ENCODE measurements around the gene AFM. TPM values are rescaled to one million over a fixed set of nuclear protein-coding genes. Genes with fewer than 3 reads are reported as not detected.

AFM gene
- total and polyA plus RNA-seq, 2 donors, result 0.02 TPM; not detected in 1

- H3K27ac ChIP-seq (ENCODE audit: low read depth in 1 of 2, low read length in 1 of 2), result no peak overlapping the region
- H3K9me3 ChIP-seq (ENCODE audit: control insufficient read depth in 2 of 2, insufficient read depth in 1 of 2, low read length in 1 of 2), result no peaks in the 10 kb centered on the region
- H3K4me3 ChIP-seq (ENCODE audit: low read length in 2 of 2), result no peak overlapping the region
- H3K36me3 ChIP-seq (ENCODE audit: control insufficient read depth in 2 of 2, insufficient read depth in 2 of 2, low read length in 1 of 2), result no peaks in the 10 kb centered on the region
- WGBS, result 93% methylated on average over 5 of the region's 5 CpGs
- H3K4me1 ChIP-seq (ENCODE audit: control insufficient read depth in 2 of 2, insufficient read depth in 2 of 2, low read length in 2 of 2), result no peaks in the 10 kb centered on the region
- DNase-seq (ENCODE audit: low read depth in 6 of 9, low spot score in 9 of 9), result no peak
- no peaks in the 10 kb centered on the region for H3K27me3 ChIP-seq (ENCODE audit: control insufficient read depth in 2 of 2, insufficient read depth in 1 of 2, low read length in 1 of 2)
Measured at GRCh38 chr4:73456177-73457022, 25.1 kb upstream of the AFM start.

DNA sequence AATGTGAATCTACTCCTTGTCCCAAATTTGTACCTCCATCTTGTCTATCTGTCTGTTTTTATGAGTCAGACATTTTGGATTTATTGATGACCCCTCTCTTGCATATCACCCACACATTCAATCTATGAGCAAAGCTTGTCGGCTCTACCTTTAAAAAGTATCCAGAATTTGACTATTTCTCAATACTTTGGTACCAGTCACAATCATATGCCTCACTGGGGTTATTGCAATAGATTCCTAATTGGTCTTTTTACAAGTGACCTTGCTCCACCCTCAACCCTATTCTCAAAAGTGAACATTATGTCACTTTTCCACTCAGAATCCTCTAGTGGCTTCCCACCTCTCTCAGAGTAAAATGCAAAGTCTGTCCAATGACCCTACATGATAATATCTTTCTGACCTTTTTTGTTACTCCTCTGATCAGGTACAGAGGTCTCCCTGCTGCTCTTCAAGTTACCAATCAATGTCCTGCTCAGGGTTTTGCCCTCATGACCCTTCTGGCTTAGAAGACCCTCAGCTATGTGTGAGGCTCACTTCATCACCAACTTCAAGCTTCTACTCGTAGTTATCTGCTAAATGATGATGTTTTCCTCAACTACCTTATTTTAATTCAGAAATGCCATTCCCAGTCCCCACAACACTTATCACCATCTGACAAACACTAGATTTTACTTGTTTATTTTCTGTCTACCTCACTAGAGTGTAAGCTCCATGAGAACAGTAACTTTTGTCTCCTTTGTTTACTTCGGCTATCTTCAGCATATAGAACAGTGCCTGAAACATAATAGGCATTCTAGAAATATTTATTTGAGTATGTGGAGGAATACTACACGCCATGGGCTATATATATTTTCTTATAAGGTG lies 23.1 kb upstream of the AFM start:
- no peak overlapping the region for H3K4me3 ChIP-seq (ENCODE audit: low read length in 2 of 2)
- no peaks in the 10 kb centered on the region for H3K9me3 ChIP-seq (ENCODE audit: control insufficient read depth in 2 of 2, insufficient read depth in 1 of 2, low read length in 1 of 2)
- no peaks in the 10 kb centered on the region for H3K36me3 ChIP-seq (ENCODE audit: control insufficient read depth in 2 of 2, insufficient read depth in 2 of 2, low read length in 1 of 2)
- no peaks in the 10 kb centered on the region for H3K4me1 ChIP-seq (ENCODE audit: control insufficient read depth in 2 of 2, insufficient read depth in 2 of 2, low read length in 2 of 2)
- no peak overlapping the region for H3K27ac ChIP-seq (ENCODE audit: low read depth in 1 of 2, low read length in 1 of 2)
- WGBS, result 97% methylated on average over 4 of the region's 4 CpGs
- DNase-seq (ENCODE audit: low read depth in 6 of 9, low spot score in 9 of 9), result no peak
- H3K27me3 ChIP-seq (ENCODE audit: control insufficient read depth in 2 of 2, insufficient read depth in 1 of 2, low read length in 1 of 2), result no peaks in the 10 kb centered on the region

DNA sequence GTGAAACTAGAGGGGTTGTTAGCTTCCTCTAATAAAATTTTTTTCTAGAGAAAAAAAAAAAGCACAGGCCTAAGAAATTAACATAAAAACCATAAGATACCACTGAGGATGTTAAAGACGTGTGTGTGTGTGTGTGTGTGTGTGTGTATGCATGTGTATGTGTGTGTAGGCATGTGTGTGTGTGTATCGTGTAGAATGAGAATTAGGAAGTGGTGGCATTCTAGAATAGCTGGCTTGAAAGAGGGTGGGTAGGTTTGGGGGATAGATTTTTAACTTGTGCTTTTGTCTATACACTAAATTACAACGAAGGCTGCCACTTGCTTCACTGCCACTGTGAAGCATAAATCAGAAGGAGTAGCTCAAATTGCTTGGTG lies 22.5 kb upstream of the AFM start:
- Histone ChIP-seq H3K4me3 (ENCODE audit: low read length in 2 of 2) (no peak overlapping the region), H3K36me3 (ENCODE audit: control insufficient read depth in 2 of 2, insufficient read depth in 2 of 2, low read length in 1 of 2) (no peaks in the 10 kb centered on the region), H3K27ac (ENCODE audit: low read depth in 1 of 2, low read length in 1 of 2) (no peak overlapping the region), H3K9me3 (ENCODE audit: control insufficient read depth in 2 of 2, insufficient read depth in 1 of 2, low read length in 1 of 2) (no peaks in the 10 kb centered on the region), H3K27me3 (ENCODE audit: control insufficient read depth in 2 of 2, insufficient read depth in 1 of 2, low read length in 1 of 2) (no peaks in the 10 kb centered on the region), H3K4me1 (ENCODE audit: control insufficient read depth in 2 of 2, insufficient read depth in 2 of 2, low read length in 2 of 2) (no peaks in the 10 kb centered on the region)
- 81% methylated on average over 3 of the region's 3 CpGs for WGBS
- no peak for DNase-seq (ENCODE audit: low read depth in 6 of 9, low spot score in 9 of 9)

- H3K27ac ChIP-seq (ENCODE audit: low read depth in 1 of 2, low read length in 1 of 2), result no peak overlapping the region
- no peak overlapping the region for H3K4me3 ChIP-seq (ENCODE audit: low read length in 2 of 2)
- WGBS, result 88% methylated on average over 4 of the region's 4 CpGs
- H3K36me3 ChIP-seq (ENCODE audit: control insufficient read depth in 2 of 2, insufficient read depth in 2 of 2, low read length in 1 of 2), result no peaks in the 10 kb centered on the region
- H3K9me3 ChIP-seq (ENCODE audit: control insufficient read depth in 2 of 2, insufficient read depth in 1 of 2, low read length in 1 of 2), result no peaks in the 10 kb centered on the region
- no peaks in the 10 kb centered on the region for H3K27me3 ChIP-seq (ENCODE audit: control insufficient read depth in 2 of 2, insufficient read depth in 1 of 2, low read length in 1 of 2)
- no peaks in the 10 kb centered on the region for H3K4me1 ChIP-seq (ENCODE audit: control insufficient read depth in 2 of 2, insufficient read depth in 2 of 2, low read length in 2 of 2)
- DNase-seq (ENCODE audit: low read depth in 6 of 9, low spot score in 9 of 9), result no peak
Measured at GRCh38 chr4:73460913-73461522, 20.5 kb upstream of the AFM start.

- WGBS, result 97% methylated on average over 3 of the region's 3 CpGs
- Histone ChIP-seq H3K4me1 (ENCODE audit: control insufficient read depth in 2 of 2, insufficient read depth in 2 of 2, low read length in 2 of 2) (no peaks in the 10 kb centered on the region), H3K36me3 (ENCODE audit: control insufficient read depth in 2 of 2, insufficient read depth in 2 of 2, low read length in 1 of 2) (no peaks in the 10 kb centered on the region), H3K9me3 (ENCODE audit: control insufficient read depth in 2 of 2, insufficient read depth in 1 of 2, low read length in 1 of 2) (no peaks in the 10 kb centered on the region), H3K27ac (ENCODE audit: low read depth in 1 of 2, low read length in 1 of 2) (no peak overlapping the region), H3K27me3 (ENCODE audit: control insufficient read depth in 2 of 2, insufficient read depth in 1 of 2, low read length in 1 of 2) (no peaks in the 10 kb centered on the region), H3K4me3 (ENCODE audit: low read length in 2 of 2) (no peak overlapping the region)
- no peak for DNase-seq (ENCODE audit: low read depth in 6 of 9, low spot score in 9 of 9)
Measured at GRCh38 chr4:73468170-73468569, 13.4 kb upstream of the AFM start.

GRCh38 chr4:73470728-73471127 lies 10.8 kb upstream of the AFM start:
- H3K36me3 ChIP-seq (ENCODE audit: control insufficient read depth in 2 of 2, insufficient read depth in 2 of 2, low read length in 1 of 2), result no peaks in the 10 kb centered on the region

DNA sequence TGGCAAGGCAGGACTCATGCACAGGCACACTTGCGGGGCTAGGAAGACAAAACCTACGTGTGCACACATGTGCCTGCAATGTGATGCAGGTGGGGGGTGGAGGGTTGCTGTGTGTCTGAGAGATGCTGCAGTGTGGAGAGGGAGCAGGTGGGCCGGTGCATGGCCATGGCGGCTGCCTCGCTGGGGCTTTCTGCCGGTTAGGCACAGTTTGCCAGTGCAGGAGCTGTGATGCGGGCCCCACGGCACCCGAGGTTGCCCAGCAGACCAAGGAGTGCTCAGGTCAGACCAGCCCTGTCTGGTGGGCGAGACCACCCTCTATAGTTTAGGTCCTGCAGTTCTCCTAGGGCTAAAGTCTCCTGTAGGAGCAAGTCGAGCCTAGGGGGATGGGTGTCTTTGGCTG lies 4.4 kb upstream of the AFM start:
- no peaks in the 10 kb centered on the region for H3K36me3 ChIP-seq (ENCODE audit: control insufficient read depth in 2 of 2, insufficient read depth in 2 of 2, low read length in 1 of 2)
- H3K27me3 ChIP-seq (ENCODE audit: control insufficient read depth in 2 of 2, insufficient read depth in 1 of 2, low read length in 1 of 2), result no peaks in the 10 kb centered on the region
- H3K9me3 ChIP-seq (ENCODE audit: control insufficient read depth in 2 of 2, insufficient read depth in 1 of 2, low read length in 1 of 2), result peaks cover 3 to 7% of the 10 kb centered on the region in 2 donors
- H3K4me1 ChIP-seq (ENCODE audit: control insufficient read depth in 2 of 2, insufficient read depth in 2 of 2, low read length in 2 of 2), result no peaks in the 10 kb centered on the region
- WGBS, result 86% methylated on average over 11 of the region's 11 CpGs
- DNase-seq (ENCODE audit: low read depth in 6 of 9, low spot score in 9 of 9), result no peak
- H3K27ac ChIP-seq (ENCODE audit: low read depth in 1 of 2, low read length in 1 of 2), result no peak overlapping the region
- no peak overlapping the region for H3K4me3 ChIP-seq (ENCODE audit: low read length in 2 of 2)

More at GRCh38 chr4:73470728-73471127, 10.8 kb upstream of the AFM start:
- 94% methylated on average over 1 of the region's 1 CpG for WGBS
- Histone ChIP-seq H3K27ac (ENCODE audit: low read depth in 1 of 2, low read length in 1 of 2) (no peak overlapping the region), H3K9me3 (ENCODE audit: control insufficient read depth in 2 of 2, insufficient read depth in 1 of 2, low read length in 1 of 2) (peaks cover 3 to 7% of the 10 kb centered on the region in 2 donors), H3K27me3 (ENCODE audit: control insufficient read depth in 2 of 2, insufficient read depth in 1 of 2, low read length in 1 of 2) (no peaks in the 10 kb centered on the region), H3K4me1 (ENCODE audit: control insufficient read depth in 2 of 2, insufficient read depth in 2 of 2, low read length in 2 of 2) (no peaks in the 10 kb centered on the region), H3K4me3 (ENCODE audit: low read length in 2 of 2) (no peak overlapping the region)
- no peak for DNase-seq (ENCODE audit: low read depth in 6 of 9, low spot score in 9 of 9)

DNA sequence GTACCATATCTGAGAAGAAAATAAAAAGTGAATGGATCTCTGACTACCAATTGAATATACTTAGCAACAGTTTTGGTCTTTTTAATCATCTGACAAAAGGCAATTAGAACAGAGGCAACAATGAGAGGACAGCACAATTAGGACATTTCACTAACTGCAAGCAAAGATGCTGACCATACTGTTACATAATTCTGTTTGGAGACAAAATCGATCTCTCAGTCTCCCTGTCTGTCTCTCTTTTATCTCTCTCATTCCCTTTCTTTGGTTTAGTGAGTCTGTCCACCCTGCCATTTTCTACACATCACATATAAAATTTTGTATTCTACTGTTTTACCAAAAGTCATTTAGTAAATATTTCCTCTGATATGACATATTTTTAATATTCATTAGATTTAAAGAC lies 2.2 kb upstream of the AFM start:
- H3K4me1 ChIP-seq (ENCODE audit: control insufficient read depth in 2 of 2, insufficient read depth in 2 of 2, low read length in 2 of 2), result no peaks in the 10 kb centered on the region
- no peaks in the 10 kb centered on the region for H3K36me3 ChIP-seq (ENCODE audit: control insufficient read depth in 2 of 2, insufficient read depth in 2 of 2, low read length in 1 of 2)
- 100% methylated on average over 1 of the region's 1 CpG for WGBS
- no peak overlapping the region for H3K27ac ChIP-seq (ENCODE audit: low read depth in 1 of 2, low read length in 1 of 2)
- no peaks in the 10 kb centered on the region for H3K27me3 ChIP-seq (ENCODE audit: control insufficient read depth in 2 of 2, insufficient read depth in 1 of 2, low read length in 1 of 2)
- peaks cover 3 to 7% of the 10 kb centered on the region in 2 donors for H3K9me3 ChIP-seq (ENCODE audit: control insufficient read depth in 2 of 2, insufficient read depth in 1 of 2, low read length in 1 of 2)
- no peak for DNase-seq (ENCODE audit: low read depth in 6 of 9, low spot score in 9 of 9)
- H3K4me3 ChIP-seq (ENCODE audit: low read length in 2 of 2), result no peak overlapping the region

DNA sequence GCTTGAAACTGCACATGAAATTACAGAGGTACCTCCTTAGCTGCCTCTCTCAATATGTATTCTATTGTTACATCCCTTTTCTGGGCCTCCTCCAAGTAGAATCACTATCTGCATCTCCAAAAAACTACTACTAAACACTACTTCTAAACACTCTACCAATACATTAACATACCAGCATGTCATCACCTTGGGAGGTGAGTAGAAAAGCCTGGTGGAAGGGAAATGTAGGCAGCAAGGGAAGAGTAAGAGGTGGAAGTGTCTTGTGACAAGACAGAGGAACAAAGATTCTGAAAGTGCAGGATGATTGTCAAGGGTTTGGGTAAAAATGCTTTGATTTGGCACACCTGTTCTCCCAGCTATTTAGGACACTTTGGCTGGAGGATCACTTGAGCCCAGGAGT lies 3.5 kb downstream of the AFM start:
- Histone ChIP-seq H3K27me3 (ENCODE audit: control insufficient read depth in 2 of 2, insufficient read depth in 1 of 2, low read length in 1 of 2) (no peaks in the 10 kb centered on the region), H3K4me1 (ENCODE audit: control insufficient read depth in 2 of 2, insufficient read depth in 2 of 2, low read length in 2 of 2) (no peaks in the 10 kb centered on the region), H3K36me3 (ENCODE audit: control insufficient read depth in 2 of 2, insufficient read depth in 2 of 2, low read length in 1 of 2) (no peaks in the 10 kb centered on the region), H3K9me3 (ENCODE audit: control insufficient read depth in 2 of 2, insufficient read depth in 1 of 2, low read length in 1 of 2) (no peaks in the 10 kb centered on the region), H3K4me3 (ENCODE audit: low read length in 2 of 2) (no peak overlapping the region), H3K27ac (ENCODE audit: low read depth in 1 of 2, low read length in 1 of 2) (no peak overlapping the region)
- DNase-seq (ENCODE audit: low read depth in 6 of 9, low spot score in 9 of 9), result no peak

Data from thymus (tissue), 11 donors.